Heart left ventricle (tissue), 16 donors: ENCODE data around the gene BCL7B. TPM values are rescaled to one million over a fixed set of nuclear protein-coding genes. Genes with fewer than 3 reads are reported as not detected.

Source experiments
- ATAC-seq, 4 donors: fragments of 200-7000 bp; cut with Tn5 transposase; one replicate each; pipeline ENCODE4 v1.9.1; 2020 to 2022; ENCODE audit warnings: moderate library complexity in 4 of 4, mild to moderate bottlenecking in 3 of 4, moderate number of reproducible peaks in 1 of 4
- DNase-seq, 5 donors: peaks; one replicate each; pipeline ENCODE4 v3.0.0-alpha.2; 2020
- H3K27ac ChIP-seq, 12 donors: fragments of 200-600 bp; sonication (generic) in 4 of 12; one replicate each; pipeline versions ENCODE4 v1.5.0 to v1.8.0; 2016 to 2022; ENCODE audit warnings: mild to moderate bottlenecking in 2 of 12
- H3K27me3 ChIP-seq, 9 donors: fragments of 200-600 bp; sonication (generic) in 2 of 9; one replicate each; pipeline versions ENCODE4 v1.5.1 to v1.8.0; 2016 to 2022; ENCODE audit warnings: mild to moderate bottlenecking in 3 of 9
- H3K36me3 ChIP-seq, 9 donors: fragments of 200-600 bp; sonication (generic) in 2 of 9; one replicate each; pipeline versions ENCODE4 v1.5.0 to v1.8.0; 2018 to 2022; ENCODE audit warnings: mild to moderate bottlenecking in 2 of 9
- H3K4me1 ChIP-seq, 12 donors: fragments of 200-600 bp; sonication (generic) in 4 of 12; one replicate each; pipeline versions ENCODE4 v1.5.0 to v1.8.0; 2016 to 2022; ENCODE audit warnings: mild to moderate bottlenecking in 3 of 12
- H3K4me3 ChIP-seq, 12 donors: fragments of 200-600 bp; sonication (generic) in 4 of 12; one replicate each; pipeline versions ENCODE4 v1.5.0 to v1.8.0; 2017 to 2022; ENCODE audit warnings: mild to moderate bottlenecking in 9 of 12, moderate library complexity in 4 of 12
- H3K9me3 ChIP-seq, 12 donors: fragments of 200-600 bp; sonication (generic) in 4 of 12; one replicate each; pipeline versions ENCODE4 v1.5.0 to v1.8.0; 2016 to 2022; ENCODE audit warnings: mild to moderate bottlenecking in 1 of 12
- CTCF ChIP-seq, 12 donors: fragments of 200-600 bp; sonication (generic) in 4 of 12; IDR thresholded peaks; one replicate each; pipeline versions ENCODE4 v1.5.0 to v1.8.0; 2018 to 2022; ENCODE audit warnings: antibody characterized with exemption in 12 of 12, mild to moderate bottlenecking in 5 of 12
- POLR2A ChIP-seq, 2 donors: fragments of 450-650 bp; IDR thresholded peaks; one replicate each; pipeline ENCODE4 v1.6.1; 2017; ENCODE audit warnings: antibody characterized with exemption in 2 of 2, mild to moderate bottlenecking in 2 of 2, moderate library complexity in 2 of 2
- WGBS, 4 donors: extraction: QIAGEN DNeasy Blood & Tissue Kit in 2 of 4; methylation state at CpG; one replicate each; pipeline versions ENCODE4 v1.1.5 to v1.1.7; 2013 to 2018; 5-methylcytosine and 5-hydroxymethylcytosine counted together
- intact Hi-C, 10 donors: fragments of 100-400 bp; cut with DNase I; formaldehyde crosslinking; loops; one replicate each; pipeline versions ENCODE4 v1.11.1 to v1.14.2; 2022
- polyA plus RNA-seq, 2 donors: library from polyadenylated mRNA; stranded (reverse); fragments of 200-250 nt; gene quantifications; one replicate each; pipeline ENCODE4 v1.2.3, GENCODE V29; 2013
- total RNA-seq, 9 donors: library from RNA; depleted of rRNA in 2 of 9; stranded (reverse); fragments of >200 nt in 2 of 9; fragmentation: NEBNext Ultra II Directional in 3 of 9; extraction: Animal tissue kit (Norgen Biotek cat#: 25700) in 3 of 9; gene quantifications; one replicate each; pipeline versions ENCODE4 v1.1.0 to v1.2.4, GENCODE V29; 2016 to 2023
- donor health status: ischemic (EF 13 %, LVEDD 7.1; RV severe dilation, severe dysfunction).
- donor health status: healthy with polysubstance abuse.
- donor health status: DM: no; HTN: yes; CAD: no.
- donor health status: DM: no; HTN: no; CAD: no.
- donor health status: ischemic (EF 25% LVEDD 6.9; RV normal size, moderate dysfunction).
- donor health status: ischemic (EF 25% LVEDD 5.7; RV mildly dilated, moderate dysfunction).
- donor health status: healthy.
- donor health status: DM: yes; HTN: yes; CAD: no.
- donor health status: ischemic (EF 35%, LVEDD 5.7; RV mildly dilated, moderate dysfunction).
- donor health status: nonischemic (EF 11% LVEDD 7.7; RV severe dilation, severe dysfunction).
- donor health status: DM: yes; HTN: yes; CAD: no.
- donor health status: PGD.
- donor health status: ischemic (EF 29% LVEDD 5.4; RV normal size, mild dysfunction).
- donor health status: nonischemic (EF 23%, LVEDD 6.1; RV moderate dilation, normal function).

The BCL7B gene
- total and polyA plus RNA-seq, 11 donors: 63.2 to 182 (median 77.9) TPM

DNA sequence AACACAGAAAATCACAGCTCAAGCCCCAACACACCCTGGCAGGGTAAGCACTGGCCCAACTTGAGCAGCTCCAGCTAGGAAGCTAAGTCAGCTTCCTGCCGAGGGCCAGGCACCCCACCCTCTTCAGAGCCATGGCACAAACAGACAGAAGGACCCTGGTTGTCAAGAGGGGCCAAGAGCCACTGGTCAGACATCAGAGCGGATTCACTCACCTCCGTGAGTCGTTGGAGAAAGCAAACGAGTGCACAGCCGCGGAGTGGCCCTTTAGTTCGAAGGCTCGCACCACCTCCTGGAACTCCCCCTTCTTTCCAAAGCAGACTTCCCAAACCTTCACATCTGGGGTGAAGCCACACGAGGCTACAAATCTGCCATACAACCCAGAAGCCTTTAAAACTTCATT, 13.5 kb upstream of the BCL7B start:
- Histone ChIP-seq H3K36me3 (peaks cover 0 to 73% (median 62%) of the 10 kb centered on the region in 9 donors), H3K4me1 (peaks cover 0 to 5% (median 0%) of the 10 kb centered on the region in 12 donors), H3K4me3 (no peak overlapping the region), H3K27ac (no peak overlapping the region), H3K9me3 (no peaks in the 10 kb centered on the region), H3K27me3 (no peaks in the 10 kb centered on the region)
- DNase-seq (no peak), ATAC-seq (no peak)
- intact Hi-C loops: loop anchor here in 1 of 10 donors (10.0 kb wide), 1 partner anchor 46 kb away; the partner anchor contains the start of gene BAZ1B
- WGBS, 4 donors: 88 to 95% (median 93%) methylated on average over 10 of the region's 10 CpGs
- TF ChIP-seq POLR2A (IDR thresholded peaks at IDR 0.05) (no peak), CTCF (IDR thresholded peaks at IDR 0.05) (no peak)

DNA sequence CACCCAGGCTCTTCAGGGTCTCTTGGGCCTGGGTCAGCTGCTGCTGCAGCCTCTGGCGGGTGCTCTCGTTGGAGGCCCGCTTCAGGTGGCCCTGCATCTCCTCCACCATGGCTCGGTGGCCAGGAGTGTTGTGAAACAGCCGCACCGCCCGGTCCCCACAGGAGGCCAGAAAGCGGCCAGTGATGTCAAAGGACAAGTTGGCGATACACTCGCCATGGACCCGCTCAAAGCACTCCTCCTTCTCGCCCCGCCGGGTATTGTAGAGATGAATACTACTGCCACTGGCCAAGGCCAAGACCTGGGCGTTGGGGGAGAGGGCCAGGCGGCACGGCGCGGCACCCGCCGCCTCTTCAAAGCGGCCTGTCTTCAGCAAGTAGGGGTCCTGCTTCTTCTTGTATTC, 13.0 kb upstream of the BCL7B start:
- no peak for TF ChIP-seq CTCF (IDR thresholded peaks at IDR 0.05)
- no peak for TF ChIP-seq POLR2A (IDR thresholded peaks at IDR 0.05)
- Histone ChIP-seq H3K4me1 (peaks cover 0 to 10% (median 0%) of the 10 kb centered on the region in 12 donors), H3K27ac (no peak overlapping the region), H3K27me3 (no peaks in the 10 kb centered on the region), H3K36me3 (peaks cover 0 to 68% (median 60%) of the 10 kb centered on the region in 9 donors), H3K9me3 (no peaks in the 10 kb centered on the region), H3K4me3 (no peak overlapping the region)
- intact Hi-C loops: loop anchor here in 1 of 10 donors (10.0 kb wide), 1 partner anchor 46 kb away; the partner anchor contains the start of gene BAZ1B
- ATAC-seq (no peak), DNase-seq (no peak)
- WGBS, 4 donors: 97 to 98% (median 97%) methylated on average over 22 of the region's 22 CpGs

GRCh38 chr7:73569042-73569608, 11.6 kb upstream of the BCL7B start:
- peaks cover 0 to 58% (median 50%) of the 10 kb centered on the region in 9 donors for H3K36me3 ChIP-seq
- TF ChIP-seq POLR2A (IDR thresholded peaks at IDR 0.05): no peak
- no peak for TF ChIP-seq CTCF (IDR thresholded peaks at IDR 0.05)
- ATAC-seq: no peak
- H3K4me1 ChIP-seq: peaks cover 0 to 11% (median 0%) of the 10 kb centered on the region in 12 donors
- H3K9me3 ChIP-seq: no peaks in the 10 kb centered on the region
- intact Hi-C loops: no loop called here
- no peak overlapping the region for H3K27ac ChIP-seq
- no peaks in the 10 kb centered on the region for H3K27me3 ChIP-seq
- no peak overlapping the region for H3K4me3 ChIP-seq
- 77 to 81% (median 80%) methylated on average over 5 of the region's 5 CpGs for WGBS, 4 donors
- DNase-seq: no peak

DNA sequence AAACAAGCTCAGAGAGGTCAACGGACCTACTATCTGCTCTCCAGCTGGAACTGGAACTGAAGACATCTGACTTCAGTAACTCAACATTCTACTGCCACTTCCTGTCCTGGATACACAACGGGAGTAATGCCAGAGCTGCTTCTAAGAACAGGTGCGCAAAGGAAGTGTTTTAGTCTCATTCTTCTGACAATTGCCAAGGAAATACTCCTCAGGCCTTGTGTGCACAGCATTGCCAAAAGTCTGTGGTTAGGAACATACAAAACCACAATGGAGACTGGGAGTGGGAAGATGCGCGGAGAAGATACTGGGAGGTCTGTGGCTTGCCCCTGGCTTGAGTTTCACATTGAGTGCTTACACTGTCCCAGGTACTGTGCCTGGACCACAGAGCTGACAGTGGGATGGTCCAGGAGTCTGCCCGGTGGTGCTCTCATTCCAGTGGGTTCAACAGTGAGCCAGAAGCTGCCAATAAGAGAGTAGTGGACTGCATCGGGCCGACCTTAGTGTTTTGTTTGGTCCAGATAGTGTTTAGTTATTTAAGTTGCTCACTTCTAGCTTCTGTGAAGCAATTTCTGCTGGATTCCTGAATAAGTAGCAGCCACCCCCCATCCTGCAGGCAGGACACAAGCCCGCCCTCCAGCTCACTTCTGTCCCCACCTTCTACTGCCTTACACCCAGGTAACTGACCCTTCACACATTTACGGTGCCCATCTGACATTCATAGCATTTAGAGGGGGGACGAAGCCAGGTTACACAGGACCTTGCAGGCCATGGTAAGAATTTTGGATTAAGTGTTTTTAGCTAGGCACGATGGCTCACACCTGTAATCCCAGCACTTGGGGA, 10.6 kb upstream of the BCL7B start:
- no peak for DNase-seq
- TF ChIP-seq POLR2A (IDR thresholded peaks at IDR 0.05) (no peak), CTCF (IDR thresholded peaks at IDR 0.05) (no peak)
- H3K9me3 ChIP-seq: no peaks in the 10 kb centered on the region
- H3K4me1 ChIP-seq: peaks cover 0 to 11% (median 0%) of the 10 kb centered on the region in 12 donors
- no peak overlapping the region for H3K27ac ChIP-seq
- intact Hi-C loops: no loop called here
- peak in 1 of 4 donors; percentile 19 for ATAC-seq
- H3K36me3 ChIP-seq: peaks cover 0 to 47% (median 40%) of the 10 kb centered on the region in 9 donors
- no peaks in the 10 kb centered on the region for H3K27me3 ChIP-seq
- H3K4me3 ChIP-seq: no peak overlapping the region
- WGBS, 4 donors: 77 to 80% (median 78%) methylated on average over 12 of the region's 12 CpGs
